Colonic mucosa (tissue), 4 donors: ENCODE results near the gene CDC26. TPM values are rescaled to one million over a fixed set of nuclear protein-coding genes. Genes with fewer than 3 reads are reported as not detected.

Source experiments
- DNase-seq: peaks from one replicate; pipeline ENCODE4 v3.0.0-alpha.2; 2020
- H3K27ac ChIP-seq: fragments of 200-600 bp; one replicate; pipeline ENCODE4 v1.8.0; 2021
- H3K27me3 ChIP-seq: fragments of 200-600 bp; one replicate; pipeline ENCODE4 v1.8.0; 2021
- H3K36me3 ChIP-seq: fragments of 200-600 bp; one replicate; pipeline ENCODE4 v1.8.0; 2021
- H3K4me1 ChIP-seq: fragments of 200-600 bp; one replicate; pipeline ENCODE4 v1.8.0; 2021; ENCODE audit warnings: mild to moderate bottlenecking
- H3K4me3 ChIP-seq: fragments of 200-600 bp; one replicate; pipeline ENCODE4 v1.8.0; 2021
- H3K9ac ChIP-seq, 2 donors: one replicate each; pipeline ENCODE4 v1.7.0; 2013; ENCODE audit warnings: control low read depth in 2 of 2, low read depth in 2 of 2, low read length in 2 of 2
- H3K9me3 ChIP-seq: fragments of 200-600 bp; one replicate; pipeline ENCODE4 v1.8.0; 2021
- CTCF ChIP-seq: fragments of 200-600 bp; IDR thresholded peaks from one replicate; pipeline ENCODE4 v1.8.0; 2022; ENCODE audit warnings: antibody characterized with exemption, mild to moderate bottlenecking
- intact Hi-C: fragments of 100-400 bp; cut with DNase I; formaldehyde crosslinking; loops from one replicate; pipeline ENCODE4 v1.14.1; 2022
- total RNA-seq, 2 donors: library from RNA; stranded (reverse); fragmentation: NEBNext Ultra II Directional in 1 of 2; extraction: Animal tissue kit (Norgen Biotek cat#: 25700) in 1 of 2; gene quantifications; one replicate each; pipeline ENCODE4 v1.2.1, GENCODE V29; 2021
- donor health status: healthy.
- donor health status: DM: no; HTN: no; CAD: no.
- donor health status: DM: no; HTN: no; CAD: no.

The CDC26 gene
- total RNA-seq, 2 donors from 2014 or later, result 30.7 to 31.1 TPM

GRCh38 chr9:113274474-113275156 lies 757 bp downstream of the CDC26 start:
- intact Hi-C loops, result loop anchor here (10.0 kb wide), 1 partner anchor 380 kb away; no protein-coding TSS in a partner anchor
- Histone ChIP-seq H3K36me3 (peaks cover 5% of the 10 kb centered on the region), H3K27ac (peak overlapping the region; percentile 90), H3K9me3 (no peaks in the 10 kb centered on the region), H3K27me3 (no peaks in the 10 kb centered on the region), H3K9ac (peak overlapping the region; percentile 59 to 99), H3K4me1 (peaks cover 8% of the 10 kb centered on the region), H3K4me3 (peak overlapping the region; percentile 92)
- TF ChIP-seq CTCF, result peak; percentile 69
- DNase-seq, result peak; percentile 65

- peaks cover 5% of the 10 kb centered on the region for H3K36me3 ChIP-seq
- TF ChIP-seq CTCF, result no peak
- no peak overlapping the region for H3K4me3 ChIP-seq
- intact Hi-C loops, result loop anchor here (10.0 kb wide), 1 partner anchor 385 kb away; no protein-coding TSS in a partner anchor
- H3K9ac ChIP-seq, result no peak overlapping the region
- H3K27ac ChIP-seq, result no peak overlapping the region
- no peaks in the 10 kb centered on the region for H3K9me3 ChIP-seq
- peaks cover 4% of the 10 kb centered on the region for H3K4me1 ChIP-seq
- no peaks in the 10 kb centered on the region for H3K27me3 ChIP-seq
- DNase-seq, result no peak
Observed at GRCh38 chr9:113269871-113270270, 5.5 kb downstream of the CDC26 start.

- peaks cover 4% of the 10 kb centered on the region for H3K4me1 ChIP-seq
- H3K27me3 ChIP-seq, result no peaks in the 10 kb centered on the region
- peaks cover 5% of the 10 kb centered on the region for H3K36me3 ChIP-seq
- no peak overlapping the region for H3K9ac ChIP-seq
- H3K9me3 ChIP-seq, result no peaks in the 10 kb centered on the region
- no peak for DNase-seq
- intact Hi-C loops, result no loop called here
- no peak for TF ChIP-seq CTCF
- H3K4me3 ChIP-seq, result no peak overlapping the region
- no peak overlapping the region for H3K27ac ChIP-seq
Observed at GRCh38 chr9:113269355-113269754, 6.0 kb downstream of the CDC26 start.

- Histone ChIP-seq H3K27me3 (no peaks in the 10 kb centered on the region), H3K9me3 (no peaks in the 10 kb centered on the region), H3K9ac (no peak overlapping the region), H3K4me3 (no peak overlapping the region), H3K36me3 (peaks cover 5% of the 10 kb centered on the region), H3K4me1 (no peaks in the 10 kb centered on the region), H3K27ac (no peak overlapping the region)
- TF ChIP-seq CTCF, result no peak
- intact Hi-C loops, result no loop called here
- DNase-seq, result no peak
Observed at GRCh38 chr9:113267911-113268566, 7.3 kb downstream of the CDC26 start.

GRCh38 chr9:113266174-113266573 lies 9.2 kb downstream of the CDC26 start:
- no peak for DNase-seq
- no peak for TF ChIP-seq CTCF
- Histone ChIP-seq H3K36me3 (no peaks in the 10 kb centered on the region), H3K4me3 (no peak overlapping the region), H3K4me1 (no peaks in the 10 kb centered on the region), H3K9me3 (no peaks in the 10 kb centered on the region), H3K27ac (no peak overlapping the region), H3K9ac (no peak overlapping the region), H3K27me3 (no peaks in the 10 kb centered on the region)
- intact Hi-C loops, result no loop called here
